Loucy (cell line): ENCODE results near the gene TAAR1.
"Not testable (repeated sequence)": the region's sequence is repeated elsewhere in the genome, so short reads cannot be mapped to it uniquely, and the experiment has no call there.

Source experiments
- H2AFZ ChIP-seq: fragments of 200-600 bp; sonication (generic); 2 replicates; pipeline ENCODE4 v1.6.0; 2016; ENCODE audit warnings: antibody characterized with exemption, mild to moderate bottlenecking, low read length, moderate library complexity
- H3F3A ChIP-seq: fragments of 200-600 bp; 2 replicates; pipeline ENCODE4 v1.6.0; 2016; ENCODE audit warnings: antibody characterized with exemption, low read depth, mild to moderate bottlenecking
- H3K27me3 ChIP-seq: fragments of 200-600 bp; sonication (generic); 2 replicates; pipeline ENCODE4 v1.6.1; 2014; ENCODE audit warnings: low read length, mild to moderate bottlenecking; ENCODE audit not compliant: insufficient read depth, poor library complexity, severe bottlenecking
- H3K36me3 ChIP-seq: fragments of 200-600 bp; sonication (generic); 2 replicates; pipeline ENCODE4 v1.6.1; 2016; ENCODE audit warnings: low read length; ENCODE audit not compliant: insufficient read depth
- H3K4me1 ChIP-seq: fragments of 200-600 bp; sonication (generic); 2 replicates; pipeline ENCODE4 v1.5.1; 2014; ENCODE audit warnings: low read length, mild to moderate bottlenecking; ENCODE audit not compliant: insufficient read depth, poor library complexity, severe bottlenecking
- H3K4me2 ChIP-seq: fragments of 200-600 bp; sonication (generic); 2 replicates; pipeline ENCODE4 v1.6.0; 2014; ENCODE audit warnings: antibody characterized with exemption, low read length, low read depth, mild to moderate bottlenecking; ENCODE audit not compliant: poor library complexity, severe bottlenecking
- H3K4me3 ChIP-seq: fragments of 200-600 bp; sonication (generic); 2 replicates; pipeline ENCODE4 v1.5.1; 2014; ENCODE audit warnings: low read length, mild to moderate bottlenecking, mixed read lengths; ENCODE audit not compliant: poor library complexity, severe bottlenecking
- H3K79me2 ChIP-seq: fragments of 200-600 bp; sonication (generic); 2 replicates; pipeline ENCODE4 v1.6.1; 2014; ENCODE audit warnings: low read length; ENCODE audit not compliant: insufficient read depth
- H3K9ac ChIP-seq: fragments of 200-600 bp; sonication (generic); 2 replicates; pipeline ENCODE4 v1.6.0; 2014; ENCODE audit warnings: mild to moderate bottlenecking, low read depth, low read length, moderate library complexity; ENCODE audit not compliant: poor library complexity, severe bottlenecking
- H3K9me2 ChIP-seq: fragments of 200-600 bp; sonication (generic); replicated peaks from 2 replicates; pipeline ENCODE4 v1.6.1; 2016; ENCODE audit warnings: low read depth, low read length, mixed read lengths
- H3K9me3 ChIP-seq: fragments of 200-600 bp; sonication (generic); 2 replicates; pipeline ENCODE4 v1.6.1; 2014; ENCODE audit warnings: mild to moderate bottlenecking, antibody characterized with exemption, low read length, low read depth; ENCODE audit not compliant: insufficient read depth
- H4K20me1 ChIP-seq: fragments of 200-600 bp; sonication (generic); 2 replicates; pipeline ENCODE4 v1.6.0; 2014; ENCODE audit warnings: antibody characterized with exemption, low read length, mild to moderate bottlenecking; ENCODE audit not compliant: insufficient read depth, poor library complexity, severe bottlenecking
- EZH2phosphoT487 ChIP-seq: fragments of 200-600 bp; IDR thresholded peaks from 2 replicates; pipeline ENCODE4 v1.6.1; 2018; ENCODE audit warnings: antibody characterized with exemption, mild to moderate bottlenecking, moderate library complexity, borderline replicate concordance
- TF ChIP-seq, protein P1 (sequence below): fragments of 200-600 bp; sonication (generic); conservative IDR thresholded peaks from 2 replicates; pipeline ENCODE4 v1.5.1; 2014; ENCODE audit warnings: mild to moderate bottlenecking, antibody characterized with exemption, low read length

Gene TAAR1

DNA sequence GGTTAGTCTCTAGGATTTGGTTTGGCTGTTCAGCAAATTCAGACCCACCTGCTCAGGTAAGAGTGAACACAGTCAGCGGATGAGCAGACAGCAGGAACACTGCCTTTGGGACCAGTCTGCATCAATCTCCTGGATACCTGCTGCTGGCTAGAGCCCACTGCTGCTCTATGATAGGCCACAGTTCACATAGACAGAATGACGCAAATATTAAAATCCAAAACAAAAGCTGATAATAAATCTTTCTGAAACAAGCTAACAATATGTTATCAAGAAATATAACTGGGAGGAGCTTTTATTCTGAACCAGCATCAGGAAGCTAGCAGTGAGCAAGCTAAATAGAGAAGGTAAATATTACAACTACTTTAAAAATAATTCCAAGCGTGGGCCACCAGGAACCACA is at the start of gene TAAR1:
Gene TAAR1, minus strand, starts transcription at position 101 of the 400 bp plus-strand sequence. CDS start 13,179 bp downstream, outside the sequence.
- Histone ChIP-seq H3K9me2 (no peaks in the 10 kb centered on the region), H4K20me1 (no peaks in the 10 kb centered on the region), H3K79me2 (no peaks in the 10 kb centered on the region), H3K4me1 (peaks cover 10% of the 10 kb centered on the region), H3K36me3 (no peaks in the 10 kb centered on the region), H3F3A (no peaks in the 10 kb centered on the region), H3K4me2 (no peak within 1 kb of the TSS), H3K9me3 (no peaks in the 10 kb centered on the region), H3K4me3 (no peak within 1 kb of the TSS), H2AFZ (no peak within 1 kb of the TSS; the same call in 1 of the 2 replicates), H3K27me3 (no peaks in the 10 kb centered on the region), H3K9ac (no peak within 1 kb of the TSS)
- TF ChIP-seq, protein P1, sequence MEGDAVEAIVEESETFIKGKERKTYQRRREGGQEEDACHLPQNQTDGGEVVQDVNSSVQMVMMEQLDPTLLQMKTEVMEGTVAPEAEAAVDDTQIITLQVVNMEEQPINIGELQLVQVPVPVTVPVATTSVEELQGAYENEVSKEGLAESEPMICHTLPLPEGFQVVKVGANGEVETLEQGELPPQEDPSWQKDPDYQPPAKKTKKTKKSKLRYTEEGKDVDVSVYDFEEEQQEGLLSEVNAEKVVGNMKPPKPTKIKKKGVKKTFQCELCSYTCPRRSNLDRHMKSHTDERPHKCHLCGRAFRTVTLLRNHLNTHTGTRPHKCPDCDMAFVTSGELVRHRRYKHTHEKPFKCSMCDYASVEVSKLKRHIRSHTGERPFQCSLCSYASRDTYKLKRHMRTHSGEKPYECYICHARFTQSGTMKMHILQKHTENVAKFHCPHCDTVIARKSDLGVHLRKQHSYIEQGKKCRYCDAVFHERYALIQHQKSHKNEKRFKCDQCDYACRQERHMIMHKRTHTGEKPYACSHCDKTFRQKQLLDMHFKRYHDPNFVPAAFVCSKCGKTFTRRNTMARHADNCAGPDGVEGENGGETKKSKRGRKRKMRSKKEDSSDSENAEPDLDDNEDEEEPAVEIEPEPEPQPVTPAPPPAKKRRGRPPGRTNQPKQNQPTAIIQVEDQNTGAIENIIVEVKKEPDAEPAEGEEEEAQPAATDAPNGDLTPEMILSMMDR: no peak
- no peak for TF ChIP-seq EZH2phosphoT487

- TF ChIP-seq EZH2phosphoT487: no peak
- TF ChIP-seq, protein P1: no peak
- H3K27me3 ChIP-seq: no peaks in the 10 kb centered on the region
- no peak overlapping the region for H2AFZ ChIP-seq
- H3K4me2 ChIP-seq: no peak overlapping the region
- H3K36me3 ChIP-seq: no peaks in the 10 kb centered on the region
- no peaks in the 10 kb centered on the region; the same call in 1 of the 2 replicates for H3K9me2 ChIP-seq
- no peak overlapping the region for H3K4me3 ChIP-seq
- no peaks in the 10 kb centered on the region for H3K4me1 ChIP-seq
- H3K9me3 ChIP-seq: no peaks in the 10 kb centered on the region
- no peaks in the 10 kb centered on the region for H4K20me1 ChIP-seq
- no peak overlapping the region for H3K9ac ChIP-seq
- no peaks in the 10 kb centered on the region for H3F3A ChIP-seq
- no peaks in the 10 kb centered on the region for H3K79me2 ChIP-seq
Measured at GRCh38 chr6:132708771-132709170, 49.8 kb upstream of the TAAR1 start.

- Histone ChIP-seq H3K27me3 (no peaks in the 10 kb centered on the region), H4K20me1 (no peaks in the 10 kb centered on the region), H3F3A (no peaks in the 10 kb centered on the region), H3K4me1 (no peaks in the 10 kb centered on the region), H3K79me2 (no peaks in the 10 kb centered on the region), H3K9me2 (no peaks in the 10 kb centered on the region; the same call in 1 of the 2 replicates), H3K36me3 (no peaks in the 10 kb centered on the region), H3K4me2 (no peak overlapping the region), H3K4me3 (no peak overlapping the region), H3K9ac (no peak overlapping the region), H3K9me3 (no peaks in the 10 kb centered on the region), H2AFZ (no peak overlapping the region)
- TF ChIP-seq EZH2phosphoT487: no peak
- TF ChIP-seq, protein P1: no peak
Measured at GRCh38 chr6:132708002-132708401, 49.0 kb upstream of the TAAR1 start.

GRCh38 chr6:132706756-132707155 is 47.8 kb upstream of the TAAR1 start:
- H3K4me1 ChIP-seq, H3K36me3 ChIP-seq, H3K4me3 ChIP-seq, H3K9ac ChIP-seq, H4K20me1 ChIP-seq, H3K4me2 ChIP-seq, H3F3A ChIP-seq, H3K9me2 ChIP-seq, H3K27me3 ChIP-seq, H2AFZ ChIP-seq, H3K79me2 ChIP-seq, H3K9me3 ChIP-seq: not testable (repeated sequence)
